Breast epithelium (tissue), 4 donors: ENCODE data around the gene DSE. TPM values are rescaled to one million over a fixed set of nuclear protein-coding genes. Genes with fewer than 3 reads are reported as not detected.

ENCODE experiments used
- DNase-seq, 2 donors: peaks; one replicate each; pipeline ENCODE4 v3.0.0-alpha.2; 2019; ENCODE audit warnings: low spot score in 2 of 2
- H3K27ac ChIP-seq, 2 donors: fragments of 200-600 bp; sonication (generic) in 1 of 2; one replicate each; pipeline ENCODE4 v1.5.1; 2016 to 2019; ENCODE audit warnings: mild to moderate bottlenecking in 1 of 2
- H3K27me3 ChIP-seq, 2 donors: fragments of 200-600 bp; sonication (generic) in 1 of 2; one replicate each; pipeline versions ENCODE4 v1.5.1 to v1.6.0; 2017 to 2019; ENCODE audit warnings: control low read depth in 1 of 2, mild to moderate bottlenecking in 1 of 2
- H3K36me3 ChIP-seq: fragments of 200-600 bp; one replicate; pipeline ENCODE4 v1.5.1; 2019
- H3K4me1 ChIP-seq, 2 donors: fragments of 200-600 bp; sonication (generic); one replicate each; pipeline ENCODE4 v1.5.1; 2016 to 2019; ENCODE audit warnings: control low read depth in 1 of 2
- H3K4me3 ChIP-seq, 3 donors: fragments of 200-600 bp; sonication (generic); 1 replicate in 2 of 3; 2 replicates in 1 of 3; pipeline ENCODE4 v1.5.1; 2016 to 2019; ENCODE audit warnings: mild to moderate bottlenecking in 3 of 3, moderate library complexity in 2 of 3
- H3K9me3 ChIP-seq, 2 donors: fragments of 200-600 bp; sonication (generic) in 1 of 2; one replicate each; pipeline ENCODE4 v1.5.1; 2016 to 2019; ENCODE audit warnings: control low read depth in 1 of 2
- POLR2A ChIP-seq: fragments of 450-650 bp; IDR thresholded peaks from one replicate; pipeline ENCODE4 v1.6.1; 2016; ENCODE audit warnings: antibody characterized with exemption, mild to moderate bottlenecking, moderate library complexity
- POLR2AphosphoS5 ChIP-seq, 3 donors: sonication (generic); formaldehyde crosslinking; IDR thresholded peaks; one replicate each; pipeline ENCODE4 v1.6.1; 2017; ENCODE audit warnings: antibody characterized with exemption in 3 of 3
- intact Hi-C: fragments of 100-400 bp; cut with DNase I; formaldehyde crosslinking; loops from one replicate; pipeline ENCODE4 v1.15.1; 2023; ENCODE audit warnings: low total_unique reads
- total RNA-seq, 3 donors: library from RNA; depleted of rRNA; stranded (reverse); fragments of >200 nt; gene quantifications; one replicate each; pipeline ENCODE4 v1.1.0, GENCODE V29; 2016
- TF ChIP-seq, protein P1 (sequence below), 3 donors: fragments of 450-650 bp; IDR thresholded peaks; one replicate each; pipeline ENCODE4 v1.5.1; 2016 to 2017; ENCODE audit warnings: antibody characterized with exemption in 3 of 3, mild to moderate bottlenecking in 3 of 3, moderate library complexity in 3 of 3

Gene DSE
- total RNA-seq, 3 donors from 2014 or later, result 40.6 to 133 (median 50.9) TPM

DNA sequence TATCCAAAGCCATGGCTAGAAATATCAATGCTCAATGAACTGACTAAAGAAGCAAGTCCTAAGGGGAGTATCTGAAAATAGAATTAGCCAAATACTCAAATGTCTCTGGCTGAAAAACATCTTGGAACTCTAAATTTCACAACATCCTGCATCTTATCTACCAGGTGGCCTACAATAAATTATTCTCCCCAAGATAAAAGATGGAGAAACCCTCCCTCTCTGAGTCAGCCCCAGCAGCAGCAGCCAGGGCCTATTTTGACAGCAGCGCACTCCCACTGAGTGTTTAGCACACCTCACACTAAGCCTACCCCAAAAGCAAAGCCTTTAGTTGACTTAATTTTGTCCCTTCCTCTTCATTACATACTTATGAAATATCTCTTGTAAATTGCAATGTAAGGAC is 96.3 kb downstream of the DSE start:
- Histone ChIP-seq H3K4me1 (no peaks in the 10 kb centered on the region), H3K36me3 (no peaks in the 10 kb centered on the region), H3K27ac (no peak overlapping the region), H3K9me3 (no peaks in the 10 kb centered on the region), H3K4me3 (no peak overlapping the region), H3K27me3 (peaks cover 0 to 7% of the 10 kb centered on the region in 2 donors)
- TF ChIP-seq POLR2A (no peak), POLR2AphosphoS5 (IDR thresholded peaks at IDR 0.05) (no peak)
- TF ChIP-seq, protein P1, sequence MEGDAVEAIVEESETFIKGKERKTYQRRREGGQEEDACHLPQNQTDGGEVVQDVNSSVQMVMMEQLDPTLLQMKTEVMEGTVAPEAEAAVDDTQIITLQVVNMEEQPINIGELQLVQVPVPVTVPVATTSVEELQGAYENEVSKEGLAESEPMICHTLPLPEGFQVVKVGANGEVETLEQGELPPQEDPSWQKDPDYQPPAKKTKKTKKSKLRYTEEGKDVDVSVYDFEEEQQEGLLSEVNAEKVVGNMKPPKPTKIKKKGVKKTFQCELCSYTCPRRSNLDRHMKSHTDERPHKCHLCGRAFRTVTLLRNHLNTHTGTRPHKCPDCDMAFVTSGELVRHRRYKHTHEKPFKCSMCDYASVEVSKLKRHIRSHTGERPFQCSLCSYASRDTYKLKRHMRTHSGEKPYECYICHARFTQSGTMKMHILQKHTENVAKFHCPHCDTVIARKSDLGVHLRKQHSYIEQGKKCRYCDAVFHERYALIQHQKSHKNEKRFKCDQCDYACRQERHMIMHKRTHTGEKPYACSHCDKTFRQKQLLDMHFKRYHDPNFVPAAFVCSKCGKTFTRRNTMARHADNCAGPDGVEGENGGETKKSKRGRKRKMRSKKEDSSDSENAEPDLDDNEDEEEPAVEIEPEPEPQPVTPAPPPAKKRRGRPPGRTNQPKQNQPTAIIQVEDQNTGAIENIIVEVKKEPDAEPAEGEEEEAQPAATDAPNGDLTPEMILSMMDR (IDR thresholded peaks at IDR 0.05), result no peak
- no peak for DNase-seq
- intact Hi-C loops, result no loop called here

DNA sequence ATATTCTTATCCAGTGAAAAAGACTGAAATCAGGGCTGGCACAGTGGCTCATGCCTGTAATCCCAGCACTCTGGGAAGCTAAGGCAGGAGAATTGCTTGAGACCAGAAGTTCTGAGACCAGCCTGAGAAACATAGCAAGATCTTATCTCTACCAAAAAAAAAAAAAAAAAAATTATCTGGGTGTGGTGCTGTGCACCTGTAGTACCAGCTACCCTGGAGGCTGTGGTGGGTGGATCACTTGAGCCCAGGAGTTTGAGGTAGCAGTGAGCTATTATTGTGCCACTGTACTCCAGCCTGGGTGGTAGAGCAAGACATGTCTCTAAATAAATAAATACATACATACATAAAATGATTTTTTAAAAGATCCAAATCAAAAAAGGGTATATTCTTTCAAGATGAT is 96.8 kb downstream of the DSE start:
- DNase-seq, result no peak
- H3K9me3 ChIP-seq, result no peaks in the 10 kb centered on the region
- no peak overlapping the region for H3K27ac ChIP-seq
- H3K4me3 ChIP-seq, result no peak overlapping the region
- H3K4me1 ChIP-seq, result no peaks in the 10 kb centered on the region
- intact Hi-C loops, result no loop called here
- H3K27me3 ChIP-seq, result peaks cover 0 to 4% of the 10 kb centered on the region in 2 donors
- TF ChIP-seq POLR2A (no peak), POLR2AphosphoS5 (IDR thresholded peaks at IDR 0.05) (no peak)
- TF ChIP-seq, protein P1 (IDR thresholded peaks at IDR 0.05), result no peak
- no peaks in the 10 kb centered on the region for H3K36me3 ChIP-seq

DNA sequence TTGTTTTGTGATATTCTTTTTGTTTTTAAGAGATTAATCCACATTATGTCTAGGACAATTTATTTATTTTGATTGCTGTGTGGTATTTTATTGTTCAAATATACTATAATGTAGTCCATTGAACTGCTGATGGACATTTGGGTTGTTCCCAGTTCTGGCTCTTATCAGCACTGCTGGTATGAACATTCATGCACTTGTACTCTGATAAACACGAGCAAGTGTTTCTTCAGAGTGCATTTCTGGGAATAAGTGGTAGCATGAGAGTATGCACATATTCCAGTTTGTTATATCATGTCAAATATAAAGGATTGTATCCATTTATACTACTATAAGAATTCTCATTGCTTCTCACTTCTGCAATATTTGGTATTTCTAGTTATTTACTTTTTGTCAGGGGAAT is 97.5 kb downstream of the DSE start:
- H3K36me3 ChIP-seq, result no peaks in the 10 kb centered on the region
- H3K27me3 ChIP-seq, result no peaks in the 10 kb centered on the region
- DNase-seq, result no peak
- H3K4me1 ChIP-seq, result no peaks in the 10 kb centered on the region
- intact Hi-C loops, result no loop called here
- H3K27ac ChIP-seq, result no peak overlapping the region
- H3K4me3 ChIP-seq, result no peak overlapping the region
- H3K9me3 ChIP-seq, result no peaks in the 10 kb centered on the region
- TF ChIP-seq POLR2A (no peak), POLR2AphosphoS5 (IDR thresholded peaks at IDR 0.05) (no peak)
- TF ChIP-seq, protein P1 (IDR thresholded peaks at IDR 0.05), result no peak

DNA sequence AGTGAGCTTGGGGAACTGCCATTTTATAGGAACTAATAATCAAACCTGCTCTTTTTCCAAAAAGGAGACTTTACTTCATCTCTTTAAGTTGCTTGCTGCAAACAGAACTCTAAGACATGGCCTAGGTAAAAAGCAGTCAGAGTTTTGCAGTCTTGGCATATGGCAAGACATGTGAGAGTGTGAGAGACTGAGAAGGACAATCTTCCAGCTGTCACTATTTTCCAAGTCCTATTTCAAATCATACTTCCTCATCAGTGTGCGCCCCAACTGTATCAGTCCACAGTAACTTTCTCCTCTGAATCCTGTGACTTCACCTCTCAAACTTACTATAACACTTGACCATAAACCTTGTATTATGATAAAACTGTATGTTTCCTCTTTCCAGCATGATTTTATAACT is 100.8 kb downstream of the DSE start:
- TF ChIP-seq POLR2AphosphoS5 (IDR thresholded peaks at IDR 0.05), result no peak
- no peak for TF ChIP-seq POLR2A
- TF ChIP-seq, protein P1 (IDR thresholded peaks at IDR 0.05), result no peak
- H3K4me1 ChIP-seq, result no peaks in the 10 kb centered on the region
- no peak for DNase-seq
- no peaks in the 10 kb centered on the region for H3K27me3 ChIP-seq
- no peak overlapping the region for H3K4me3 ChIP-seq
- H3K36me3 ChIP-seq, result no peaks in the 10 kb centered on the region
- no peaks in the 10 kb centered on the region for H3K9me3 ChIP-seq
- no peak overlapping the region for H3K27ac ChIP-seq
- intact Hi-C loops, result no loop called here

DNA sequence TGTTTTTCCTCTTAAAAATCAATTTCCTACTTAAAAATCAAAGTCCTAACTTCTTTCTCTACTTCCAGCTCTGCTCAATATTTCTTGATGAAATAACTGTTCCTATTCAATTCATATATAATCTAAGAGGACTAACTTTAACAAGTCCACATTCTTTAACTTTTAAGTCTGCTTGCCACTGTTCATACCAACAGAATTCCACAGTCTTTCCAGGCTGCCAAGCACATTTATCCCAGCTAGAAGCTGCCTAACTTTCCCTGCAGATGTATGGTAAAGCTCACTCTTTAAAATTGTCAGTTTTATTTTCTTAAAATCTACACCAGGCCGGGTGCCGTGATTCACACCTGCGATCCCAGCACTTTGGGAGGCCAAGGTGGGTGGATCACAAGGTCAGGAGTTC is 102.0 kb downstream of the DSE start:
- H3K27ac ChIP-seq, result no peak overlapping the region
- no peaks in the 10 kb centered on the region for H3K27me3 ChIP-seq
- TF ChIP-seq, protein P1 (IDR thresholded peaks at IDR 0.05), result no peak
- TF ChIP-seq POLR2A, result no peak
- no peak for TF ChIP-seq POLR2AphosphoS5 (IDR thresholded peaks at IDR 0.05)
- no peaks in the 10 kb centered on the region for H3K9me3 ChIP-seq
- H3K4me1 ChIP-seq, result no peaks in the 10 kb centered on the region
- DNase-seq, result no peak
- no peak overlapping the region for H3K4me3 ChIP-seq
- no peaks in the 10 kb centered on the region for H3K36me3 ChIP-seq
- intact Hi-C loops, result no loop called here
